Measurements from ENCODE around the gene BRF1. TPM values are rescaled to one million over a fixed set of nuclear protein-coding genes. Genes with fewer than 3 reads are reported as not detected.

BRF1 gene
- total RNA-seq, 1 experiment from 2014 or later: 41.2 TPM

DNA sequence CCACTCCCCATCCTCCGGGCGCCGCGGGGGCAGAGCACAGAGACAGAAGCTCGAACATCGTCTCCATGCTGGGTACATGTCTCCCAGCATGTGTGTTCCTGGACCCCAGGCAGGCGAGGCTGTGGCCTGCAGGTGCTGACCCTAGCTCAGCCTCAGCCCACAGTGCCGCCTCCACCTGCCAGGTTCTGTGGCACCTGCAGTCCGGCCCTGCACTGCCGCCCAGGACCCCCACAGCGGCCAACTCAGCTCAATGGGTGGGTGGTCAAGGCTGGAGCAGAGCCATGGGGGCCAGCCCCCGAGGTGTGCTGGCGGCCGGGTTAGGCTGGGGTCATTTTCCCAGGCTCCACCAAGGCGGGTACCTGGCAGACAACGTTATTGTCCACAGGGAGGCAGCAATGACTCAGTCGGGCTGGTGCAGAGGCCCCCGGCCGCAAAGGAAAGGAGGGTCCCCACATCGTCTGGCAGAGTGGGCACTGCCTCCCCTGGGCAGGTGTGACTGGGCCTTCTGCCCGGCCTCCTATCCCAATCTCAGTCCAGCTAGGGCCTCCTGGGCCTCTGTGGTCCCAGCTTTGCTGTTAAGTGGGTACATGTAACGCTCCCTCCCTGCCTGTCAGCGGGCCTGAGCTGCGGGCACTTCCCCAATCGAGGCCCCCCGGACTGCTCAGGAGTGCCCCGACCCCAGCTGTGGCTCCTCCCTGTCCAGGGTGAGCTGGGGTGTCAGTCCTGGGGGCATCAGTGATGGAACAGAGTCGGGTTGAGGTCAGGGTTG lies 99.5 kb downstream of the BRF1 start:
- POLR2A ChIA-PET: no interaction called here

DNA sequence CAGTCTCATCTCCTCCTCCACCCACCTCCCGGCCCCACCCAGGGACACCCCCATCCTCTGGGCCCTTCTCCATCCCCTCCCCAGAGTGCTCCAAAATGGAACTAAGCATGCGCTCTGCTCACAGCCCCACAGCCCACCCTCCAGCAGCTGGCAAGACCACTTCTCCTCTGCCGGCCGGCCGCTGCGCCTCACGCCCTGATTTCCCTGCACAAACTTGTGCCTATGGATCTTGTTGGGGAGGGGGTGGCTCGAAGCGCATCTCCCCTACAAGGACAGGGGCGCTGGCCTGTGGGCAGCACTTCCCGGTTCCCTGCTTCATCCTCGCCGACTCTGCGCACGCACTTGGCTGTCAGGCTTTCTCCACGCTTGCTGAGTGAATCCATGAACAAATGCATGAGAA lies 100.2 kb downstream of the BRF1 start:
- Histone ChIP-seq H3K9me2 (ENCODE audit: insufficient read depth) (no peaks in the 10 kb centered on the region), H3K79me2 (ENCODE audit: insufficient read depth, low read length) (no peaks in the 10 kb centered on the region), H2AFZ (ENCODE audit: low read depth, low read length, poor library complexity, severe bottlenecking) (no peak overlapping the region), H3K4me3 (replicated peaks in 1 of 2; ENCODE audit: low read depth in 1 of 2, low read length in 2 of 2) (no peak overlapping the region), H3K4me2 (ENCODE audit: low read length) (no peak overlapping the region), H3K9ac (ENCODE audit: low read length) (no peak overlapping the region), H3K36me3 (ENCODE audit: control insufficient read depth in 1 of 2, insufficient read depth in 2 of 2, low read length in 2 of 2) (no peaks in the 10 kb centered on the region), H4K20me1 (ENCODE audit: insufficient read depth) (no peaks in the 10 kb centered on the region), H3K4me1 (ENCODE audit: control insufficient read depth in 1 of 2, insufficient read depth in 2 of 2, low read length in 2 of 2) (peaks cover 22 to 34% of the 10 kb centered on the region in 2 experiments; a peak in 3 of 4 replicates), H3K9me3 (ENCODE audit: control insufficient read depth in 1 of 2, insufficient read depth in 1 of 2, low read depth in 1 of 2, low read length in 2 of 2) (no peaks in the 10 kb centered on the region), H3K27ac (ENCODE audit: low read depth, low read length) (no peak overlapping the region; the same call in 1 of the 2 replicates), H3K27me3 (ENCODE audit: insufficient read depth, low read length) (no peaks in the 10 kb centered on the region)
- POLR2A ChIA-PET: no interaction called here
- no peak for DNase-seq (ENCODE audit: low read depth, low spot score)
- BruUV-seq (replicated peaks): no TSS peak
- intact Hi-C loops (cut with micrococcal nuclease): no loop called here
- CTCF ChIA-PET: interaction anchor here (1.4 kb wide), 1 partner anchor 100 kb away, joined by 3 read pairs; the partner anchor contains the start of gene BRF1
- no peak for ATAC-seq
- RAD21 ChIA-PET (ENCODE audit: low non-redundant PET in 1 of 2, low total read pairs in 2 of 2, uncharacterized antibody in 2 of 2, unreplicated experiment in 2 of 2): no interaction called here
- TF ChIP-seq EZH2phosphoT487 (IDR thresholded peaks at IDR 0.05; ENCODE audit: borderline replicate concordance) (no peak), CBX3 (IDR thresholded peaks at IDR 0.05; ENCODE audit: low read depth) (no peak), YY1 (IDR thresholded peaks at IDR 0.05; ENCODE audit: extremely low read depth, insufficient replicate concordance, low read depth, low read length) (no peak)
- TF ChIP-seq, protein P1, sequence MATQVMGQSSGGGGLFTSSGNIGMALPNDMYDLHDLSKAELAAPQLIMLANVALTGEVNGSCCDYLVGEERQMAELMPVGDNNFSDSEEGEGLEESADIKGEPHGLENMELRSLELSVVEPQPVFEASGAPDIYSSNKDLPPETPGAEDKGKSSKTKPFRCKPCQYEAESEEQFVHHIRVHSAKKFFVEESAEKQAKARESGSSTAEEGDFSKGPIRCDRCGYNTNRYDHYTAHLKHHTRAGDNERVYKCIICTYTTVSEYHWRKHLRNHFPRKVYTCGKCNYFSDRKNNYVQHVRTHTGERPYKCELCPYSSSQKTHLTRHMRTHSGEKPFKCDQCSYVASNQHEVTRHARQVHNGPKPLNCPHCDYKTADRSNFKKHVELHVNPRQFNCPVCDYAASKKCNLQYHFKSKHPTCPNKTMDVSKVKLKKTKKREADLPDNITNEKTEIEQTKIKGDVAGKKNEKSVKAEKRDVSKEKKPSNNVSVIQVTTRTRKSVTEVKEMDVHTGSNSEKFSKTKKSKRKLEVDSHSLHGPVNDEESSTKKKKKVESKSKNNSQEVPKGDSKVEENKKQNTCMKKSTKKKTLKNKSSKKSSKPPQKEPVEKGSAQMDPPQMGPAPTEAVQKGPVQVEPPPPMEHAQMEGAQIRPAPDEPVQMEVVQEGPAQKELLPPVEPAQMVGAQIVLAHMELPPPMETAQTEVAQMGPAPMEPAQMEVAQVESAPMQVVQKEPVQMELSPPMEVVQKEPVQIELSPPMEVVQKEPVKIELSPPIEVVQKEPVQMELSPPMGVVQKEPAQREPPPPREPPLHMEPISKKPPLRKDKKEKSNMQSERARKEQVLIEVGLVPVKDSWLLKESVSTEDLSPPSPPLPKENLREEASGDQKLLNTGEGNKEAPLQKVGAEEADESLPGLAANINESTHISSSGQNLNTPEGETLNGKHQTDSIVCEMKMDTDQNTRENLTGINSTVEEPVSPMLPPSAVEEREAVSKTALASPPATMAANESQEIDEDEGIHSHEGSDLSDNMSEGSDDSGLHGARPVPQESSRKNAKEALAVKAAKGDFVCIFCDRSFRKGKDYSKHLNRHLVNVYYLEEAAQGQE (IDR thresholded peaks at IDR 0.05; ENCODE audit: low read depth): no peak
- TF ChIP-seq, protein P2, sequence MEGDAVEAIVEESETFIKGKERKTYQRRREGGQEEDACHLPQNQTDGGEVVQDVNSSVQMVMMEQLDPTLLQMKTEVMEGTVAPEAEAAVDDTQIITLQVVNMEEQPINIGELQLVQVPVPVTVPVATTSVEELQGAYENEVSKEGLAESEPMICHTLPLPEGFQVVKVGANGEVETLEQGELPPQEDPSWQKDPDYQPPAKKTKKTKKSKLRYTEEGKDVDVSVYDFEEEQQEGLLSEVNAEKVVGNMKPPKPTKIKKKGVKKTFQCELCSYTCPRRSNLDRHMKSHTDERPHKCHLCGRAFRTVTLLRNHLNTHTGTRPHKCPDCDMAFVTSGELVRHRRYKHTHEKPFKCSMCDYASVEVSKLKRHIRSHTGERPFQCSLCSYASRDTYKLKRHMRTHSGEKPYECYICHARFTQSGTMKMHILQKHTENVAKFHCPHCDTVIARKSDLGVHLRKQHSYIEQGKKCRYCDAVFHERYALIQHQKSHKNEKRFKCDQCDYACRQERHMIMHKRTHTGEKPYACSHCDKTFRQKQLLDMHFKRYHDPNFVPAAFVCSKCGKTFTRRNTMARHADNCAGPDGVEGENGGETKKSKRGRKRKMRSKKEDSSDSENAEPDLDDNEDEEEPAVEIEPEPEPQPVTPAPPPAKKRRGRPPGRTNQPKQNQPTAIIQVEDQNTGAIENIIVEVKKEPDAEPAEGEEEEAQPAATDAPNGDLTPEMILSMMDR (IDR thresholded peaks at IDR 0.05 in 2 of 3, conservative IDR thresholded peaks at IDR 0.05 in 1 of 3; ENCODE audit: borderline replicate concordance in 1 of 3, insufficient read depth in 1 of 3, low read depth in 2 of 3, low read length in 2 of 3): no peak

More for the DNA sequence above, 99.5 kb downstream of the BRF1 start:
- ATAC-seq (no peak), DNase-seq (ENCODE audit: low read depth, low spot score) (no peak)
- no peaks in the 10 kb centered on the region for H3K36me3 ChIP-seq (ENCODE audit: control insufficient read depth in 1 of 2, insufficient read depth in 2 of 2, low read length in 2 of 2)
- H4K20me1 ChIP-seq (ENCODE audit: insufficient read depth): no peaks in the 10 kb centered on the region
- no peak overlapping the region for H3K9ac ChIP-seq (ENCODE audit: low read length)
- no peaks in the 10 kb centered on the region for H3K9me2 ChIP-seq (ENCODE audit: insufficient read depth)
- RAD21 ChIA-PET (ENCODE audit: low non-redundant PET in 1 of 2, low total read pairs in 2 of 2, uncharacterized antibody in 2 of 2, unreplicated experiment in 2 of 2): no interaction called here
- H3K9me3 ChIP-seq (ENCODE audit: control insufficient read depth in 1 of 2, insufficient read depth in 1 of 2, low read depth in 1 of 2, low read length in 2 of 2): no peaks in the 10 kb centered on the region
- TF ChIP-seq, protein P2 (IDR thresholded peaks at IDR 0.05 in 2 of 3, conservative IDR thresholded peaks at IDR 0.05 in 1 of 3; ENCODE audit: borderline replicate concordance in 1 of 3, insufficient read depth in 1 of 3, low read depth in 2 of 3, low read length in 2 of 3): peak in 2 of 3 experiments; percentile 13; a peak in 1 of 6 replicates
- TF ChIP-seq ZNF274 (IDR thresholded peaks at IDR 0.05; ENCODE audit: low read depth, low read length) (no peak), ZFX (IDR thresholded peaks at IDR 0.05) (no peak), SRF (IDR thresholded peaks at IDR 0.05; ENCODE audit: low read depth) (no peak)
- H3K27me3 ChIP-seq (ENCODE audit: insufficient read depth, low read length): no peaks in the 10 kb centered on the region
- no peaks in the 10 kb centered on the region for H3K79me2 ChIP-seq (ENCODE audit: insufficient read depth, low read length)
- no TSS peak for BruUV-seq (replicated peaks)
- H3K27ac ChIP-seq (ENCODE audit: low read depth, low read length): peak overlapping the region; percentile 8; the same call in 1 of the 2 replicates
- no peak overlapping the region for H3K4me3 ChIP-seq (replicated peaks in 1 of 2; ENCODE audit: low read depth in 1 of 2, low read length in 2 of 2)
- intact Hi-C loops (cut with micrococcal nuclease): no loop called here
- H3K4me2 ChIP-seq (ENCODE audit: low read length): no peak overlapping the region
- peaks cover 22 to 34% of the 10 kb centered on the region in 2 experiments; a peak in 3 of 4 replicates for H3K4me1 ChIP-seq (ENCODE audit: control insufficient read depth in 1 of 2, insufficient read depth in 2 of 2, low read length in 2 of 2)
- CTCF ChIA-PET: interaction anchor here (0.8 to 1.0 kb wide), 2 partner anchors 133 to 151 kb away, joined by 3 to 4 read pairs; no protein-coding TSS in a partner anchor
- no peak overlapping the region for H2AFZ ChIP-seq (ENCODE audit: low read depth, low read length, poor library complexity, severe bottlenecking)

All from HCT116 (cell line).